Measurements from ENCODE around the gene CERS6. TPM values are rescaled to one million over a fixed set of nuclear protein-coding genes. Genes with fewer than 3 reads are reported as not detected.

Gene CERS6
- total and polyA plus RNA-seq, 11 donors = 22.1 to 78.0 (median 62.2) TPM

DNA sequence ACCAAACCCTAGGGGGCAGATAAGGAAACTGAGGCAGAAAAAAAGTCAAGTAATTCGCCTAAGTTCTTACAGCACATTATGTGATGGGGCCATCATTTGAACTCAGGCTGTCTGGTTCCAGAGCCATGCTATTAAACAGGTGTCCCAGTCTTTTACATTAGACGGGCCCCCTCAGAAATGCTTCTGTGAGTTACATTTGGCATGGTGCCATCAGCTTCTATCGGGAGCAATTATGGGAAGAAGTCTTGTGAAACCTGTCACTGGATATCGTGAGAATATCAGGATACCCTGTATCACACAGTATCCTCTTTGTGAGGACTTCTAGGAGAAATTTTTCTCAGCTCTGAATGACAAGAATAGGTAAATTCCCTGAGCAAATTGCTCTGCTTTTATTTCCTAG, 202.6 kb downstream of the CERS6 start:
- ATAC-seq (no peak), DNase-seq (no peak)
- no peaks in the 10 kb centered on the region for H3K27me3 ChIP-seq
- TF ChIP-seq POLR2A (IDR thresholded peaks at IDR 0.05) = no peak
- TF ChIP-seq, protein P1, sequence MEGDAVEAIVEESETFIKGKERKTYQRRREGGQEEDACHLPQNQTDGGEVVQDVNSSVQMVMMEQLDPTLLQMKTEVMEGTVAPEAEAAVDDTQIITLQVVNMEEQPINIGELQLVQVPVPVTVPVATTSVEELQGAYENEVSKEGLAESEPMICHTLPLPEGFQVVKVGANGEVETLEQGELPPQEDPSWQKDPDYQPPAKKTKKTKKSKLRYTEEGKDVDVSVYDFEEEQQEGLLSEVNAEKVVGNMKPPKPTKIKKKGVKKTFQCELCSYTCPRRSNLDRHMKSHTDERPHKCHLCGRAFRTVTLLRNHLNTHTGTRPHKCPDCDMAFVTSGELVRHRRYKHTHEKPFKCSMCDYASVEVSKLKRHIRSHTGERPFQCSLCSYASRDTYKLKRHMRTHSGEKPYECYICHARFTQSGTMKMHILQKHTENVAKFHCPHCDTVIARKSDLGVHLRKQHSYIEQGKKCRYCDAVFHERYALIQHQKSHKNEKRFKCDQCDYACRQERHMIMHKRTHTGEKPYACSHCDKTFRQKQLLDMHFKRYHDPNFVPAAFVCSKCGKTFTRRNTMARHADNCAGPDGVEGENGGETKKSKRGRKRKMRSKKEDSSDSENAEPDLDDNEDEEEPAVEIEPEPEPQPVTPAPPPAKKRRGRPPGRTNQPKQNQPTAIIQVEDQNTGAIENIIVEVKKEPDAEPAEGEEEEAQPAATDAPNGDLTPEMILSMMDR (IDR thresholded peaks at IDR 0.05) = no peak
- H3K36me3 ChIP-seq = no peaks in the 10 kb centered on the region
- WGBS, 4 donors = 57 to 60% (median 58%) methylated on average over 4 of the region's 4 CpGs
- H3K9me3 ChIP-seq = no peaks in the 10 kb centered on the region
- H3K27ac ChIP-seq = no peak overlapping the region
- H3K4me3 ChIP-seq = no peak overlapping the region
- H3K4me1 ChIP-seq = peaks cover 0 to 14% (median under 1%) of the 10 kb centered on the region in 12 donors
- intact Hi-C loops (cut with DNase I) = no loop called here

DNA sequence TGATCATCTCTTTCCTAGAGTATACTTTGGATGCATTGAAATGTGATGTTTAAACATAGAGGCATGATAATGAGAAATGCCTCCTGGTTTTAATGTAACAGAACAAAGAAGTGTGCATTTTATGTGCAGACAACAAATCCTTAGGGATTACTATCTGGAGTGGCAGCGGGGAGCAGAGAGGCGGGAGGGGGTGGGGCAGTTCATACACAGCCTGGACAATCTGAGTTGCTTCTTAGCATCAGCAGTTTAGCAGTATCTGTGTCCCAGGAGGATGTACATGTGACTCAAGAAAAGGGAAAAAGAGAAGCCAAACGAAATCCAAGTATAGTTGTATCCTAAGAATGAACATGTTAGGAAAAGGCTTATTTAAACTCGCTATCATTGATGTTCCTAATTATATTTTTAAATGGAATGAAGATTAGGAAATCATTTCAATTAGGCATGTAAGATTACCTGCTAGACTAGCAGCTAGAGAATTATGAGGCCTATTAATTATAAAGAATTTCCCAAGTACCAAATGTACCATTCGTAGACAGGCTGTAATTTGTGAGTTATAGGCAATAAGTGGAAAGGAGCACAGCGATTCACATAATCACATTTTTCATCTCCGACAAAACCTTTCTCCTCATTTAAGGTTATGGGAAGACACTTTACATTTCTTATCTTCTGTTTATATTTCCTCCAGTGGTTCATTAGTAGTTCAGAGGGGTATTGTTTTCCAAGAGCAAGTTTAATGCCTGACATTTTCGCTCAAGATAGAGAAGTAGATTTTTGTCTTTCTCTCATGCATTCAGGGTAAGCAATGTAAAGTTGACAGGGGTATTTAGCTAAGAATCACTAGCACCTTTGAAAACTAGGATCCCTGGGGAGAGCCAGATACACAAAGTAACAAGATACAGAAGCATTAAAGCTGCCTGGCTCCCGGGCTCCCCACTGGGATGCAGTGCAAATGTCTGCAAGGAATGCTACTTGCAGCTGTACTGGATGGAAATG, 205.1 kb downstream of the CERS6 start:
- peak in 4 of 5 donors; percentile 27 to 40 (median 30) for DNase-seq

GRCh38 chr2:168661863-168662256, 205.8 kb downstream of the CERS6 start:
- peaks cover 0 to 27% (median 1%) of the 10 kb centered on the region in 12 donors for H3K4me1 ChIP-seq
- no peaks in the 10 kb centered on the region for H3K36me3 ChIP-seq
- H3K9me3 ChIP-seq = no peaks in the 10 kb centered on the region
- no peaks in the 10 kb centered on the region for H3K27me3 ChIP-seq
- DNase-seq (no peak), ATAC-seq (no peak)
- 62 to 70% (median 63%) methylated on average over 3 of the region's 3 CpGs for WGBS, 4 donors
- intact Hi-C loops (cut with DNase I) = no loop called here
- no peak overlapping the region for H3K4me3 ChIP-seq
- no peak overlapping the region for H3K27ac ChIP-seq
- TF ChIP-seq, protein P1 (IDR thresholded peaks at IDR 0.05) = no peak

More for the DNA sequence above, 205.1 kb downstream of the CERS6 start:
- WGBS, 4 donors = 61 to 67% (median 63%) methylated on average over 9 of the region's 9 CpGs
- H3K27ac ChIP-seq = no peak overlapping the region
- ATAC-seq = peak in 3 of 4 donors; percentile 51 to 54 (median 52)
- peaks cover 0 to 23% (median 0%) of the 10 kb centered on the region in 12 donors for H3K4me1 ChIP-seq
- intact Hi-C loops (cut with DNase I) = no loop called here
- no peaks in the 10 kb centered on the region for H3K9me3 ChIP-seq
- no peak overlapping the region for H3K4me3 ChIP-seq
- TF ChIP-seq, protein P1 (IDR thresholded peaks at IDR 0.05) = no peak
- TF ChIP-seq POLR2A (IDR thresholded peaks at IDR 0.05) = no peak
- H3K36me3 ChIP-seq = no peaks in the 10 kb centered on the region
- H3K27me3 ChIP-seq = no peaks in the 10 kb centered on the region

DNA sequence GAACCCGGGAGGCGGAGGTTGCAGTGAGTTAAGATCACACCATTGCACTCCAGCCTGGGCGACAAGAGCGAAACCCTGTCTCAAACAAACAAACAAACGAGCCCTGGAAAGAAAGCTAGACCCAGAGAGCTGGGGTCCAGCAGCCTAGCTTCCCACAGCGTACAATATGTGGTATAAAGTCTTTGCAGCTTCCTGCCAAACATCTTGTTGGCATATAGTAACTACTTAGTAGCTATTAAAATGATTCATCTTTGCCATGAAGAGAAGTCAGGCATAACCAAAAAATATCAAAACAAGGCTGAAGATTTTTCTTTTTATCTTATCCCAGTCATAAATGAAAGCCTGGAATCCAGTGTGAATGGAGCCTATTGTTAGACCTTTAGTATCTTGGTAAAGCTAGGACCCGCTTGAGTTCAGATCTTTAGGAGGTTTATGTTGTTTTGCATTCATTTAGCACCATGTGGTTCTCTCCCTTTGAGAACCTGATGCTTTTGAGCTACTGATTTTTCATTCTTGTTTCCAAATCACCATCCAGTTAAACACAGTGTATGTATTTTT, 206.7 kb downstream of the CERS6 start:
- TF ChIP-seq, protein P1 (IDR thresholded peaks at IDR 0.05) = no peak
- TF ChIP-seq POLR2A (IDR thresholded peaks at IDR 0.05) = no peak
- DNase-seq = no peak
- H3K36me3 ChIP-seq = no peaks in the 10 kb centered on the region
- H3K4me3 ChIP-seq = no peak overlapping the region
- H3K4me1 ChIP-seq = peaks cover 0 to 29% (median 2%) of the 10 kb centered on the region in 12 donors
- WGBS, 4 donors = 94 to 97% (median 96%) methylated on average over 7 of the region's 7 CpGs
- no peak for ATAC-seq
- H3K9me3 ChIP-seq = no peaks in the 10 kb centered on the region
- intact Hi-C loops (cut with DNase I) = no loop called here
- H3K27me3 ChIP-seq = no peaks in the 10 kb centered on the region
- no peak overlapping the region for H3K27ac ChIP-seq
